H9 (cell line): ENCODE measurements around the gene MED13L. TPM values are rescaled to one million over a fixed set of nuclear protein-coding genes. Genes with fewer than 3 reads are reported as not detected.

Source experiments
- DNase-seq: peaks from one replicate; pipeline ENCODE4 v3.0.0-alpha.2; 2017
- H2AFZ ChIP-seq: one replicate; pipeline ENCODE4 v1.6.1; 2013; ENCODE audit warnings: mild to moderate bottlenecking, low read length, control low read depth, moderate library complexity
- H2AK5ac ChIP-seq: 2 replicates; pipeline ENCODE4 v1.6.1; 2013; ENCODE audit warnings: low read length, control low read depth, mixed read lengths; ENCODE audit not compliant: insufficient read length
- H2BK120ac ChIP-seq: one replicate; pipeline ENCODE4 v1.6.1; 2013; ENCODE audit warnings: low read depth, mild to moderate bottlenecking, low read length, control low read depth, inconsistent platforms; ENCODE audit not compliant: poor library complexity, severe bottlenecking
- H2BK12ac ChIP-seq: 2 replicates; pipeline ENCODE4 v1.6.1; 2013; ENCODE audit warnings: low read length, control low read depth, mixed read lengths, low read depth; ENCODE audit not compliant: insufficient read length
- H2BK15ac ChIP-seq: 2 replicates; pipeline ENCODE4 v1.6.1; 2013; ENCODE audit warnings: low read depth, low read length, control low read depth
- H2BK20ac ChIP-seq: one replicate; pipeline ENCODE4 v1.6.1; 2013; ENCODE audit warnings: low read depth, mild to moderate bottlenecking, low read length, control low read depth, inconsistent platforms; ENCODE audit not compliant: poor library complexity, severe bottlenecking
- H2BK5ac ChIP-seq: 2 replicates; pipeline ENCODE4 v1.6.1; 2013; ENCODE audit warnings: low read length, control low read depth, mixed read lengths; ENCODE audit not compliant: insufficient read length
- H3K14ac ChIP-seq: 2 replicates; pipeline ENCODE4 v1.6.1; 2013; ENCODE audit warnings: low read length, control low read depth; ENCODE audit not compliant: insufficient read depth
- H3K18ac ChIP-seq: 2 replicates; pipeline ENCODE4 v1.6.1; 2013; ENCODE audit warnings: low read depth, mild to moderate bottlenecking, mixed read lengths, low read length, control low read depth; ENCODE audit not compliant: insufficient read length
- H3K23ac ChIP-seq: 2 replicates; pipeline ENCODE4 v1.6.1; 2013; ENCODE audit warnings: low read length, control low read depth, mixed read lengths, low read depth; ENCODE audit not compliant: insufficient read length
- H3K23me2 ChIP-seq: 2 replicates; pipeline ENCODE4 v1.6.1; 2013; ENCODE audit warnings: low read depth, mild to moderate bottlenecking, mixed read lengths, low read length, control low read depth; ENCODE audit not compliant: insufficient read length, poor library complexity, severe bottlenecking
- H3K27ac ChIP-seq: 2 replicates; pipeline ENCODE4 v1.5.1; 2013; ENCODE audit warnings: low read length, control low read depth, mixed read lengths, low read depth; ENCODE audit not compliant: insufficient read length
- H3K27me3 ChIP-seq: 2 replicates; pipeline ENCODE4 v1.6.1; 2013; ENCODE audit warnings: low read length, control low read depth, inconsistent platforms; ENCODE audit not compliant: insufficient read depth
- H3K4ac ChIP-seq: 2 replicates; pipeline ENCODE4 v1.6.1; 2013; ENCODE audit warnings: low read depth, mild to moderate bottlenecking, control low read depth, inconsistent platforms, low read length, moderate library complexity
- H3K4me1 ChIP-seq: 2 replicates; pipeline ENCODE4 v1.6.1; 2013; ENCODE audit warnings: low read length, control low read depth, inconsistent platforms; ENCODE audit not compliant: insufficient read depth
- H3K4me2 ChIP-seq: 2 replicates; pipeline ENCODE4 v1.6.1; 2013; ENCODE audit warnings: low read length, control low read depth, mixed read lengths; ENCODE audit not compliant: insufficient read length, insufficient read depth
- H3K56ac ChIP-seq: 2 replicates; pipeline ENCODE4 v1.6.1; 2013; ENCODE audit warnings: low read depth, mild to moderate bottlenecking, mixed read lengths, low read length, control low read depth; ENCODE audit not compliant: insufficient read length
- H3K79me1 ChIP-seq: 2 replicates; pipeline ENCODE4 v1.6.1; 2013; ENCODE audit warnings: low read depth, mild to moderate bottlenecking, moderate library complexity, low read length, control low read depth, inconsistent platforms; ENCODE audit not compliant: insufficient read depth, poor library complexity, severe bottlenecking
- H3K79me2 ChIP-seq: 2 replicates; pipeline ENCODE4 v1.6.1; 2013; ENCODE audit warnings: low read length, control low read depth, inconsistent platforms; ENCODE audit not compliant: insufficient read depth
- H3K9ac ChIP-seq: 2 replicates; pipeline ENCODE4 v1.6.1; 2013; ENCODE audit warnings: low read length, control low read depth, mixed read lengths; ENCODE audit not compliant: insufficient read length; ENCODE audit errors: extremely low read depth
- H3K9me3 ChIP-seq: one replicate; pipeline ENCODE4 v1.6.1; 2013; ENCODE audit warnings: low read depth, low read length, inconsistent platforms; ENCODE audit not compliant: control insufficient read depth
- H3T11ph ChIP-seq: one replicate; pipeline ENCODE4 v1.6.1; 2013; ENCODE audit warnings: mild to moderate bottlenecking, low read length, control low read depth, inconsistent platforms
- H4K20me1 ChIP-seq: one replicate; pipeline ENCODE4 v1.6.1; 2013; ENCODE audit not compliant: control insufficient read depth, insufficient read length, insufficient read depth
- H4K5ac ChIP-seq: 2 replicates; pipeline ENCODE4 v1.6.1; 2013; ENCODE audit warnings: low read depth, mild to moderate bottlenecking, mixed read lengths, low read length, control low read depth; ENCODE audit not compliant: insufficient read length
- H4K8ac ChIP-seq: replicated peaks from 2 replicates; pipeline ENCODE4 v1.6.1; 2013; ENCODE audit warnings: low read length, control low read depth, mixed read lengths, low read depth; ENCODE audit not compliant: insufficient read length
- H4K91ac ChIP-seq: 2 replicates; pipeline ENCODE4 v1.6.1; 2013; ENCODE audit warnings: low read depth, mild to moderate bottlenecking, moderate library complexity, mixed read lengths, low read length, control low read depth; ENCODE audit not compliant: insufficient read length
- H3K27ac Mint-ChIP-seq, 3 experiments: 2 replicates in 2 of 3; 3 replicates in 1 of 3; pipeline ENCODE4 v1.8.0; 2020 to 2021; ENCODE audit warnings: mixed read lengths in 3 of 3, mild to moderate bottlenecking in 1 of 3, moderate library complexity in 1 of 3
- H3K27me3 Mint-ChIP-seq: 2 replicates; pipeline ENCODE4 v1.8.0; 2021; ENCODE audit warnings: low read depth, mild to moderate bottlenecking, moderate library complexity, mixed read lengths
- H3K36me3 Mint-ChIP-seq, 3 experiments: 2 replicates in 2 of 3; 3 replicates in 1 of 3; pipeline ENCODE4 v1.8.0; 2020 to 2021; ENCODE audit warnings: low read depth in 3 of 3, mixed read lengths in 3 of 3; ENCODE audit not compliant: insufficient read depth in 1 of 3
- H3K4me1 Mint-ChIP-seq, 2 experiments: 2 replicates each; pipeline ENCODE4 v1.8.0; 2020; ENCODE audit warnings: mixed read lengths in 2 of 2
- H3K4me3 Mint-ChIP-seq, 2 experiments: 2 replicates in 1 of 2; 3 replicates in 1 of 2; pipeline ENCODE4 v1.8.0; 2020 to 2021; ENCODE audit warnings: mild to moderate bottlenecking in 2 of 2, mixed read lengths in 2 of 2, moderate library complexity in 1 of 2
- H3K9me3 Mint-ChIP-seq, 2 experiments: 2 replicates in 1 of 2; 3 replicates in 1 of 2; pipeline ENCODE4 v1.8.0; 2020; ENCODE audit warnings: mild to moderate bottlenecking in 2 of 2, mixed read lengths in 2 of 2, moderate library complexity in 1 of 2
- CTCF ChIP-seq: fragments of 200-600 bp; sonication (generic); conservative IDR thresholded peaks from 3 replicates; pipeline ENCODE4 v1.8.0; 2021; ENCODE audit warnings: antibody characterized with exemption, mild to moderate bottlenecking
- total RNA-seq: library from RNA; stranded (reverse); gene quantifications from 2 replicates; pipeline ENCODE4 v1.2.1, GENCODE V29; 2021

Gene MED13L
- total RNA-seq, 1 experiment from 2014 or later, result 52.4 TPM

GRCh38 chr12:116094475-116094874 lies 183.0 kb downstream of the MED13L start:
- H3K4me3 Mint-ChIP-seq, result no peak overlapping the region
- H3K4ac ChIP-seq, result no peak overlapping the region

More at GRCh38 chr12:116094475-116094874, 183.0 kb downstream of the MED13L start:
- no peaks in the 10 kb centered on the region for H3K4me1 Mint-ChIP-seq
- Histone ChIP-seq H3K18ac (no peak overlapping the region), H3K14ac (no peak overlapping the region), H2AK5ac (no peak overlapping the region), H4K20me1 (no peaks in the 10 kb centered on the region), H2AFZ (no peak overlapping the region), H3K4me1 (no peaks in the 10 kb centered on the region), H3K79me2 (no peaks in the 10 kb centered on the region), H2BK12ac (no peak overlapping the region), H3T11ph (no peak overlapping the region), H4K91ac (no peak overlapping the region), H2BK5ac (no peak overlapping the region), H3K9ac (no peak overlapping the region), H3K23ac (no peak overlapping the region), H3K27me3 (no peaks in the 10 kb centered on the region), H2BK120ac (no peak overlapping the region), H2BK20ac (no peak overlapping the region), H3K23me2 (no peaks in the 10 kb centered on the region), H3K4me2 (no peak overlapping the region), H3K9me3 (no peaks in the 10 kb centered on the region), H4K5ac (no peak overlapping the region), H3K27ac (no peak overlapping the region), H4K8ac (no peak overlapping the region), H3K56ac (no peak overlapping the region), H2BK15ac (no peak overlapping the region), H3K79me1 (no peaks in the 10 kb centered on the region)
- DNase-seq, result no peak
- H3K27ac Mint-ChIP-seq, result no peak overlapping the region
- no peak for TF ChIP-seq CTCF
- no peaks in the 10 kb centered on the region for H3K9me3 Mint-ChIP-seq
- peaks cover 0 to 2% (median 0%) of the 10 kb centered on the region in 3 experiments; a peak in 1 of 7 replicates for H3K36me3 Mint-ChIP-seq
- H3K27me3 Mint-ChIP-seq, result no peaks in the 10 kb centered on the region
